Measurements from ENCODE around the gene STN1. TPM values are rescaled to one million over a fixed set of nuclear protein-coding genes. Genes with fewer than 3 reads are reported as not detected.

Gene STN1
- total and polyA plus RNA-seq, 9 of the 15 experiments (the other 6 are each of a cell fraction or from before 2014, with no cell fraction given) = 9.1 to 19.6 (median 13.8) TPM

GRCh38 chr10:103942866-103943265, 24.9 kb upstream of the STN1 start:
- ChIA-PET POLR2A (no interaction called here), CTCF (ENCODE audit: low intra/inter-chr PET ratio) (no interaction called here)
- DNase-seq (ENCODE audit: extremely low read depth in 1 of 4, low spot score in 3 of 4) (no peak), FAIRE-seq (no peak), ATAC-seq (no peak)
- Histone ChIP-seq H3K4me2 (ENCODE audit: insufficient read depth, low read length) (no peak overlapping the region), H4K20me1 (replicated peaks; ENCODE audit: control insufficient read depth, insufficient read depth, low read length) (no peaks in the 10 kb centered on the region), H3K79me2 (ENCODE audit: control insufficient read depth, insufficient read depth, low read length) (no peaks in the 10 kb centered on the region), H3K9ac (ENCODE audit: insufficient read depth in 1 of 2, low read depth in 2 of 2, low read length in 2 of 2) (no peak overlapping the region), H3K4me3 (no peak overlapping the region), H3K9me1 (ENCODE audit: control insufficient read depth, insufficient read depth, low read length) (no peaks in the 10 kb centered on the region), H3K36me3 (ENCODE audit: control insufficient read depth, insufficient read depth, low read length) (no peaks in the 10 kb centered on the region), H3K27me3 (ENCODE audit: control insufficient read depth in 2 of 2, insufficient read depth in 2 of 2, low read length in 2 of 2) (no peaks in the 10 kb centered on the region), H3K4me1 (replicated peaks in 1 of 2; ENCODE audit: control insufficient read depth in 2 of 2, insufficient read depth in 2 of 2, low read length in 2 of 2) (no peaks in the 10 kb centered on the region), H2AFZ (ENCODE audit: low read depth, low read length) (no peak overlapping the region), H3K27ac (ENCODE audit: extremely low read depth, low read depth, low read length) (no peak overlapping the region), H3K9me3 (replicated peaks; ENCODE audit: control insufficient read depth, insufficient read depth, low read depth, low read length) (no peaks in the 10 kb centered on the region)
- in situ Hi-C loops (cut with MboI) (no loop called here), intact Hi-C loops (cut with micrococcal nuclease) (no loop called here)
- 0% methylated on average over 2 of the region's 2 CpGs for WGBS (ENCODE audit: insufficient coverage, low coverage, missing lambda C conversion rate)
- BruUV-seq (replicated peaks) = no TSS peak
- TF ChIP-seq AFF1 (IDR thresholded peaks at IDR 0.05; ENCODE audit: low read depth in 1 of 2, partially characterized antibody in 2 of 2) = no peak
- no peak for TF ChIP-seq MGA (IDR thresholded peaks at IDR 0.05)
- TF ChIP-seq NRF1 (conservative IDR thresholded peaks at IDR 0.05 in 1 of 2, IDR thresholded peaks at IDR 0.05 in 1 of 2) = no peak
- no peak for TF ChIP-seq MNT (conservative IDR thresholded peaks at IDR 0.05)
- no peak for TF ChIP-seq MCM3 (IDR thresholded peaks at IDR 0.05)
- TF ChIP-seq TARDBP (IDR thresholded peaks at IDR 0.05) = no peak

All from K562 (cell line).